ENCODE results near the gene FMNL2.

The FMNL2 gene

DNA sequence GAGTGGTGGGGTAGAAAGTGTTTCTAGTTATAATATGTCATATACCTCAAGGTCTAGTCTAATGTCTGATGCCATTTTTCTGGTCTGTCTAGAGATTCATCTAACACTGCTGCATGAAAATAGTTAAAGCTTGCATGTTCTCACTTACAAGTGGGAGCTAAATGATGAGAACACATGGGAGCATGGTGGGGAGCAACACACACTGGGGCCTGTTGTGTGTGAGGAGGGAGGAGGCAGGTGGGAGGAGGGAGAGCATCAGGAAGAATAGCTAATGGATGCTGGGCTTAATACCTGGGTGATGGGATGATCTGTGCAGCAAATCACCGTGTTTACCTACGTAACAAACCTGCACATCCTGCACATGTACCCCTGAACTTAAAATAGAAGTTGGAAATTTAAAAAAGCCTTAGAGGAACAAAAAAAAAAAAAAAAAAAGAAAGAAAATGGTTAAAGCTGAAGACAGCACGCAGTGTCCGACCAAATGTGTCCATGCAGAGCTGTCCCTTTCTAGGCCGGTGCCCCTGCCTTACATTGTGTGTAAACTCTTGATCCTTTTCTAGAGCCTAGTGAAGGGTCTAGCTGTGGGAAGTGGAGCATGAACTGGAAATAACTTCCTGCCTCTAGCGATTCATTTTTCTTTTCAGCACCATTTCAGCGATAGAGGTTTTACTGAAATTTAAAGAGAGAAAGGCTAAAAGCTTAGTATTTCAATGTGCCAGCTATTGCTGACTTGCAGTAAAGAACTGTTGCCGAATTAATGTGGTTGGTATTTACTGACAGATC lies 94.0 kb downstream of the FMNL2 start:
- peak; percentile 35 for DNase-seq

DNA sequence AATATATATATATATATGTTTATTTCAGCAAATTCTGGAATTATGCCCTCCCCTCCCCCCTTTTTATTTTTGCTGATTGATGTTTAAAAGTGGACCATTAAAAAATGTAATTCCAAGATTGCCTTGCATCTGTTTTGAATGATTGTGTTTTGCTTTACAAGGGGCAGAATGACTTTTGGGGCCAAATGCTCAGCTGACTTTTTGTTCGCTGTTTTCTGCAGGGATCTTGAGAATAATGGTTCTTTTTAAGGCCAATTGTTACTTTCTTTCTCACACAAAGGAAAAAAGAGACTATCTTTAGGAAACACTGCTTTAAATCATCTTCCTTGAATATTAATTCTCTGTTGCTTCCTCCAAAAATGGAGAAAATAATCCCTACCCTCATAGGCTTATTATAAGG lies 95.9 kb downstream of the FMNL2 start:
- no peak for DNase-seq

DNA sequence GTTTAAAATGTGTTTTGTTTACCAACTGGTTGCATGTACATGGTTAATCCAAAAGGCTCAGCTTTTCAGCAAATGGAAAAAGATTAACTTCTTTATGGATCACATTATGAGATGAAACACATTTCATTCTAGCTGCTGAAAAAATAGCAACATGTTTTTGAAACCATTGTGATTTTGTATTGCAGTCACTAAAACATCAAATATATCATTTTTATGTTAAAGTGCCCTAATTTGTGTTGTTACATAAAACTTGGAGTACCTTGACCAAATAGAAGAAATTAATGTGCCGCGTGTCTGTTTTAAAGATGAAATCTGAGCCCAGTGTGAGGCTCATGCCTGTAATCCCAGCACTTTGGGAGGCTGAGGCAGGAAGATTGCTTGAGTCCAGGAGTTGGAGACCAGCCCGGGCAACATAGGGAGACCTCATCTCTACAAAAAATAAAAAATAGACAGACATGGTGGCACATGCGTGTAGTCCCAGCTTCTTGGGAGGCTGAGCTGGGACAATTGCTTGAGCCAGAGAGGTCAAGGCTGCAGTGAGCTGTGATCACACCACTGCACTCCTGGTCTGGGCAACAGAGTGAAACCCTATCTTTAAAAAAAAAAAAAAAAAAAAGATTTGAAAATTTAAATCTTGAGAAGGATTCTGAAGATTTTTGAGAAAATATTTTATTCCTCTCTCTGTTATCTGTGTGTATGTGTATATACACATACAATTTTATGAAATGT lies 96.6 kb downstream of the FMNL2 start:
- DNase-seq: peak; percentile 66

DNA sequence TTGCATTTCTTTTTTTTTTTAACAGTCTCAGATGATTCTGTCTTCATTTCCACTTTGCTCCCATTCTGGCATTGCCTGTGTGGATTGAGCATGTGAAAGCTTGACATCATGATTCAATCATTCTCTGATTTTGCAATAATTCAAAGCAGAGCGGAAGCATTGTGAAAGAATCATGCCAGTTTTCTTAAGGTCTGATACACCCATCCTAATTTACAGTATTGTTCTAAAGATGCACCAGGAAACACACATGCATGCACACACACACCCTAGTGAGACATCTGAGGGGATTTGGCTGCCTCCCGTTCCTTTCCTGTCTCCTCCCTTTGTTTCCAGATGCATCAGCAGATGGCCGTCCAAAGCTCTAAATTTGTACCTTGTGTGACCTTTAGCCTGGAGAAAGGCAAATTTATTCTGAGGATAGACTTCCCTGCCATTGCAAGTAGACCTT lies 97.3 kb downstream of the FMNL2 start:
- peak; percentile 96 for DNase-seq

DNA sequence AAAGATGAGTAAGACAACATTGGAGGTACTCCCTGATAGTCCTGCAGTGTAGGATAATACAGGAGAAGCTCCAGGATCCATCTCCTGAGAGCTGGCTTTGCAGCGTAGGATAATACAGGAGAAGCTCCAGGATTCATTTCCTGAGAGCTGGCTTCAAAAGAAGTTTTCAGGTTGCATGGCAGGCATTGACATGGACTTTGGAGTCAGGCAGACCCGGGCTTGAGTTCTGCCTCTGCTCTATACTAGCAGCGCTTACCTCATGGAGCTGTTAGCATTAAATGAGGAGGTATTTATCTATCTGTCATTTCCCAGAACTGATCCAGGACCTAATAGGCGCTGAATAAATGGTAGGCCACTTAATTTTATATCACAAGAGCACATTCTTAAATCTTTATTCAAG lies 97.8 kb downstream of the FMNL2 start:
- peak; percentile 81 for DNase-seq

DNA sequence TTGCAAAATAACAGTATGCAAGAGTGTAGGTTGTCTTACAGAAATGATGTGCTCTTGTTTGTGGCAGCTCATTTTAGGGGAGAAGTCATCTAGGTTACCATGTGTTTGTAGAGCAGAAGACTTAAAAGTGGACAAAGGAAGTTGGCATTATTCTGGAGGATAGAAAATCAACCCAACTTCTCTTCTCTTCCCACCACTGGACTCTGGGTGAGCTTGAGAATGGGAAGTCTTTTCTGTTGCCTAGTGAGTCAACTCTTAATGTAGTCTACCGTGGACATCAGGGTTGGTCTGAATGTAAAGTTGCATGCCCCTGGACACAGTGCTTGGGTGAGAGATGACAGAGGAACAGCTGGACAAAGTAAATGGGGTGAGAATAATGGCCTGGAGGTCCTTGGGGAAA lies 98.3 kb downstream of the FMNL2 start:
- DNase-seq: no peak

DNA sequence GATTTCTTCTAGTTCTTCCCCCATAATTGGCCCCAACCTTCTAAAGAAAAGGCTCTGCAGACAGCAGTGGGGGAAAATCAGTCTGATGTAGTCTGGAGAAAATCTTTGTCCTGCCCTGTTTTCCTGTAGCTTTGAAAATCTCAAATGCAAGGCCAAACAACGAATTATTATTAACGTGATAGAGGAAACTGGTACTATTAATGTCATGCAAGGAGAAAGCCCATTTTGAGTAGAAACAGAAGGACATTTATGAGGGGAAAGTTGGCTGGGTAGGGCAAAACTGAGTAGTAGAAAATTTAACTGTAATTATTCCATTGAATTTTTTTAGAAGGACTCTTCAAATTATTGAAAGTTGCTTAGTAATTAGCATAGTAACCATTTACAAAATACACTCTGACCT lies 98.8 kb downstream of the FMNL2 start:
- DNase-seq: no peak

DNA sequence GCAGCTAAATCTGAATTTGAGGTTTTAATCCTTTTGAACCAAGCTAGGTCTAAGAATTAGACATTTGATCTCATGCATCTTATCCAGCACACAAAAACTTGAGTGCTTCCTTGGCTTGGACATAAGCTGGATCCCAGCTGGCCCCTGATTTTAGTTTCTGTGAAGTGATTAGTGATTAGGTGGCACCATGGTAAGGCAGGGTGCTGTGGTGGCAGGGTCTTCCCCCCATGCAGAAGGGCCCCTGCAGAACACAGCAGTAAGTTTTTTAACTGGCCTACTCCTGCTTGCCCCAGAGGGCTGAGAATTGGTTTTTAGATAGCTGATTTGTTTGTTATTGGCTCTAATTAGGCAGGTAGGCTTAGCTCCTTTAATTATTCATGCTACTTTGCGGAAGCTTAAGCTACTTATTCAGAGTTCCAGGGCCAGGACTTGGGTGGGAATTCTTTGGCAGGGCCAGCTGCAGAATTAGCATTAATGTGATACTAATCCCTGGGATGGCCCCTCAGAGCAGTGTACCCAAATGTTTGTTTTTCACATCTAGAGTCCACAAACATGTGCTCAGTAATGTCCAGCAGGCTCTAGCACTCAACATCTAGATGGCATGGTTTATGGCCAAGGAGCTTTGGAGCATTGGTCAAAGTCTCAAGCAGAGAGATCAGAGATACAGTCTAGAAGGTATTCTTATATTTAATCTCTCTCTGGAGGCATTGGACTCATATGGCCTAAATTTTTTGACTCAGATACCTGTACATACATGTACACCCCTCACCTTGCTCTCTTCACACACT lies 99.6 kb downstream of the FMNL2 start:
- DNase-seq: peak; percentile 100

DNA sequence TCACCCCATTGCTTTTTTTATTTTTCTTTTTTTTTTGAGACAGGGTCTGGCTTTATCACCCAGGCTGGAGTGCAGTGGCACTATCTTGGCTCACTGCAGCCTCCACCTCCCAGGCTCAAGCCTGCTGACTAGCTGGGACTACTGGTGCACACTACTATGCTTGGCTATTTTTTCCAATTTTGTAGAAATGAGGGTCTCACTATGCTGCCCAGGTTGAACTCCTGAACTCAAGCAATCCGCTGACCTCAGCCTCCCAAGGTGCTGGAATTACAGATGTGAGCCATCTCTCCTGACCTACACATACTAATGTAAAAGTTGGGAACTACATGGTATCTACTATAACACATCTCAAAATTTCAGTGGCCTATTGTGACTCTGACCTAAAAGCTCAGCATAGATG lies 101.2 kb downstream of the FMNL2 start:
- no peak for DNase-seq

DNA sequence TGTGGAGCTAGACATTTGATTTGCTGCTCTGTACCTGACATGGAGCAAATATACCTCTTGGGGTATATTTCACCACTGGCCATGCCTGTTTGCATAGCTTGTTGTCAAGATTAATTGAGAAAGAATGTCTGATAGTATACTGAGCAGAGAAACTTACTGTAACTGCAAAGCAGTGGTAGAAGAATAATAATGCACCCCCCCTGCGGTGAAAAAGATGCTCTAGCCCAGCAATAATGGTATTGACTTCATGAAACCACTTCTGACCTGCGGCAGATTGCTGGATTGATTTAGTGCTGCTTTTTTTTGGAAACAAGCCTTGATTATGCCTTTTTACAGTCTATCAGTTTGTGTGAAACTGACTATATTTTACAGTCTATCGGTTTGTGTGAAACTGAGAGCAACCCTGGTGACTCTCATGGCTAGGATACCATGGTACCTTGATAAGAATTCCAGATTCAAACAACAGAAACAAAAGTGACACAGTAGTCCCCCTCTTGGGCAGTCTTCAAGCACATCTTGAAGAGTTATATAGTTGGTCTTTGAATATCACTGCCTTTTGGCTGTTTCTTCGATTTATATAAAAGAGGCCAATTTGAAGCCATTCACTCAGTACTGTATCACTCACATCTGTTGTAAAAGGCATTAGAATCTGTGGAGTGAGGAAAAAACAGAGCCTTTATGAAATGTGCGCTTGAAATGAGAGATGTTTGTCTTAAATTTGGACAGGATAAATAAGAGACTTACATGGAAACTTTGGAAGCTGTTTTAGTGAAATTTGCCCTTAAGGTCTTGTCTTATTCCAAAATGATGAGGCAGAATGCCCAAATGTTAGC lies 102.5 kb downstream of the FMNL2 start:
- no peak for DNase-seq

DNA sequence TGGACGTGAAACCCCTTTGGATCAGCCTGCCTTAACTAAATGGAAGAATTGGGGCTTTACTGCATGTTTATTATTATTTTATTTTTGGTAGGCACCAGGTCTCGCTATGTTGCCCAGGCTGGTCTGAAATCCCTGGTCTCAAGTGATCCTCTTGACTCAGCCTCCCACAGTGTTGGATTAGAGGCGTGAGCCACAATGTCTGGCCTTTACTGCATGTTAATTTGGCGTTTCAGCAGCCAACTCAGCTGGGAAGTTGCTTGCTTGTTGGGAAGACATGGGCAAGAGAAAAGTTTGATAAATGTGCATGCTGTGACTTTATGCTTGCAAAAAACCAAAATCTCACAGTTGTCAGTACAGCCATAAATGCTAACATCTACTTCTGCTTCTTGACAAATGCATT lies 105.1 kb downstream of the FMNL2 start:
- no peak for DNase-seq

DNA sequence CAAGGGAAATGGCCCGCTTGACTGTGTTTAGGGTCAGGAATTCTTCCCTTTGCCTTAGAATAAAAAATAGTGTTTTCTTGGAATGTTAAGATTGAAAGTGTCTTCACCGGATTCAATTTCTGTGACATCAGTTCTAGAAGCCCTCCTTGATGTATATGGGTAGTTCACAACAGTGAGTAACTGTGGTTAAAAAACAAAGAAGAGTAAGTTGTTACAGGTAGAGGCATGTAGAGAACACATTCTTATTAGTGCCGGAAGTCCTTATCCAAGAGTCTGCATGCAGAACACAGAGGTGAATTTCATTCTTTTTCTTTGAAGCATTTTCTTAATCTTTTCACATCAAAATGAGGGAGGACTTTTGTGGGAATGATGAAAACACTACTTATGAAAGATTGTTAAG lies 105.5 kb downstream of the FMNL2 start:
- DNase-seq: no peak

DNA sequence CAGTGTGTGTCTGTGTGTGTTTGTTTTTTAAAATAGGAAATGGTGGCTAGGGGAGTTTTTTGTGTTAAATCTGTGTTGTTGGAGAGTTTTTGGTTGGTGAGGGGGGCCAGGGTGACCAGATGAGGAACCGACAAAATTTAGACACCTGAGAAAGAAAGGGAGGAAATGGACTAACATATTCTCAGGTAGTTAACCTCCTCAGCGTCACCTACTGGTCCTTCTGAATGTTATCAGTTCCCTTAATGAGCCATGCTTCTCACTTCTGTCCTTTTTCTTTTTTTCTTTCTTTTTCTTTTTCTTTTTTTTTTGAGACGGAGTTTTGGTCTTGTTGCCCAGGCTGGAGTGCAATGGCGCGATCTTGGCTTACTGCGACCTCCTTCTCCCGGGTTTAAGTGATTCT lies 107.0 kb downstream of the FMNL2 start:
- DNase-seq: no peak

DNA sequence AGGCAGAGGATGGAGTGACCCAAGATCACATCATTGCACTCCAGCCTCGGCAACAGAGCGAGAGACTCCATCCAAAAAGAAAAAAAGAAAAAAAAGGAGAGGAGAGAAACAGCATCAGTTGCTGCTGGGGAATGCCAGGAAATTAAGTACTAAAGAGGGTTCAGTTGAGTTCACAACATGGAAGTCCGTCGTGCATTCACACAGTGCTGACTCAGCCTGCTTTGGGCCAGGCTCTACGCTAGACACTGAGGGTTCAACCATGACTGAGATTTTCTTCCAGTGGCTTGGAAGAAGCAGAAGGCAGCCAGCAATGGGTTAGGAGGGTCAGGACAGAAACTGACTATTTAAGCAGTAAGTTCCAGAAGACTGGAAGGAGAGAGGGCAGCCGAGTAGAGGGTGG lies 108.8 kb downstream of the FMNL2 start:
- no peak for DNase-seq

DNA sequence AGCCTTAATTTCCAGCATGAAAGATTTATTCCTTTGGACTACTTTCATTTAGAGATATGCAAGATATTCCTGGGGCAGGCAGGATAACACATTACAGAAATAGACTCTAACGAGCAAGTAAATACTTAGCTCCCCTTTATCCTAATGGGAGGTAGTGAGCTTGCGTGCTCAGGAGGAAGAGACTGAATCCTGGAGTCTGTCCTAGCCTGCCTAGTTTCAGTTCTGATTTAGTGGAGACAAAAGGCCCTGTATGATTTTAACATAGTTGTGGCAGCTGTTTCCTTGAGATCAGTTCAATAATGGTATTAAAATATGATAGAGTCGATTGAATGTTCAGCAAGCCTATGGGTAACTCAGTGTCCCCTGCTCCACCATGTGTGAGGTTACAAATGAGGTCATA lies 109.5 kb downstream of the FMNL2 start:
- no peak for DNase-seq

DNA sequence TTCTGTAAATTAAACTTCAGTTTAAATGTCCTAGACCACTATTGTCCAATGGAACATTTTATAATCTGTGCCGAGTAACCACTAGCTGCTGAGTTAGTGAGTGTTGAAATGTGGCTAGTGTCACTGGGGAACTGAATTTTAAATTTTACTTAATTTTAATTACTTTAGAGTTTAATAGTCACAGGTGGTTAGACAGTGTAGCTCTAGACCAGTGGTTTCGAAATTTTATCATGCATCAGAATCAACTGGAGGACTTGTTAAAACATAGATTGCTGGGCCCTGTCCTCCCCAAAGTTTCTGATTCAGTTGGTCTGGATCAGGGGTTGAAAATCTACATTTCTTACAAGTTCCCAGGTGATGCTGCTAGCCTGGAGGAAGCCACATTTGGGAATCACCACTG lies 110.4 kb downstream of the FMNL2 start:
- no peak for DNase-seq

DNA sequence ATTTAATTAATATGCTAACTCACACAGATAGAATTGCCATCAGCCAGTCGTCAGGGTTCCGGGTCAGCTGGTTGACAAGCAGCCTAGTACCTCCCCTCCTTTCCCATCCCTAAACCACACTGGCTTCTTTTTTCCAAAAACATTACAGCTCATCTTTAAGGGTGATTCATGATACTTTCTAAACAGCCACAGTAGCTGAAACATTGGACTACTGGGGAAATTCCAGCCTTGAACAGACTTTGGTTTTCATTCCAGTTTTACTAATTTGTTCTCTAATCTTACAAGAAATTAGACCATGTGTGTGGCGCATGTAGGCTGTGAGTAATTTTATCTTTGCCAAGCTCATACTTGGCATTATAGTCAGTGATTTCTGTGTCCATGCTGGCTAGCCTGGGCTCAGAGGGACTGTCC lies 110.8 kb downstream of the FMNL2 start:
- no peak for DNase-seq

DNA sequence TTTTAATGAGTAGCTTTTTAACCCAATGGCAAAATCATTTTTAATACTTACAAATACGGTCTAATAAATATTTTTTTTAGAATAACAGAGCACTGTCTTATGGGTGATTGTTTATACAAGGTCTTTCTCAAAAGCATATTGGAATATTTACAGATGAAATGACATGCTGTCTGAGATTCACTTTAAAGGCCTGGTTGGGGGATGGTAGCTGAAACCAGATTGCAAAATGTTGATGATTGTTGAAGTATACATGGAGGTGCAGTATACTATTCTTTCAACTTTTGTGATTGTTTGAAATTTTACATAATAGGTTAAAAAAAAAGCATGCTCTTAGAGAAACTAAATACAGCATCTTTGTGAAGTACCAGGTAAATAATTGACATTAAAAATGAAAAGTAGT lies 111.2 kb downstream of the FMNL2 start:
- no peak for DNase-seq

DNA sequence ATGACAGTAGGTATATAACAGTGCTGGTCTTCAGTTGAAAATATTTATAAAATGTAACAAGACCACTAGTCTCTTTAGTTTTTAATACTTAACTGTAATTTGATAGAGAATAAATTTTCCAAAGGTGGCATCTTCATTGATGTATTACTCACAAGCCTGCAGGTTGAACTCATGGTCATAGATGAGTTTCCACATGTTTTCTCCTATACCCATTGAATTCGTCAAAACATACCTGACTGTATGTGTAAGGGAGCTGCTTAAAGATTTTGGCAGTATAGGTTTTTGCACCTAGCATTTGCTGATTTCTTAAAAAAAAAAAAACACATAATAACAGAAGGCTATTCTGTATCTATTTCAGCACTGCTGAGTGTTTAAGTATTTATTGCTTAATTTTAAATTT lies 112.9 kb downstream of the FMNL2 start:
- DNase-seq: no peak

DNA sequence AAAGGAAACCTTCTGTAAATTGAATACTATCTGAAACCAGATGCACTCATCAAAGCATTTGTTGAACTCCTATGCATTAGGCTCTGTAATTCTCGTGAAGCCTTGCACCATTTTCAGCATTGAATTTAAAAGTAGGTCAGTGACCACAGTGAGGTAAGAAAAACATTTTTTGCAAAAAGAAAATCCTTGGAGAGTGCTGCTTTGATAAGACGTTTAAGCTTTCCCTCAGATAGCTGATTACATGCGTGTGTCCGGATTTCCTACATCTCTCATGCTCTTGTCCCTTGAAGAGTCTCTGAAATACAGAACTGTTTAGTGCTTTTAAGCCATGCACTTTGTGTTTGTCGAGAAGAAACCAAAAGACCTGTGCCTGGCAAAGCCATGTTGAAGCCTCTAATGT lies 113.6 kb downstream of the FMNL2 start:
- no peak for DNase-seq

DNA sequence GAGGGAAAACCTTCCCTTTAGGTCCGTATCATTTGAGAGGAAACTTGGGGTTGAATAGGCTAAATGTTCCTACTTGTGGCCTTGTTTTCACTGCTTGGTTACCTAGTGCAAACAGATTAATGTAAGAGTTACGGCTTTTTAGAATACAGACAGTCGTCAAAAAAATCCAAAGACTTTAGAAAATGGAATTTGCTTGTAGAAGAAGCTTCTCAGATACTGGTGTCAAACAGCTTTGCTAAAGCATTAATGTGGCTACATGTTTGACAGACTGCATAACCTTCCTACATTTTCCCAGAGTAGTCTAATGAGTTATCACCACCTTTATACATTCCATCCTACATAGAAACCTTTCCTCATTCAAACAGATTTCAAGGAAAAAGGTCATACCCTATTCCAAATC lies 114.6 kb downstream of the FMNL2 start:
- no peak for DNase-seq

DNA sequence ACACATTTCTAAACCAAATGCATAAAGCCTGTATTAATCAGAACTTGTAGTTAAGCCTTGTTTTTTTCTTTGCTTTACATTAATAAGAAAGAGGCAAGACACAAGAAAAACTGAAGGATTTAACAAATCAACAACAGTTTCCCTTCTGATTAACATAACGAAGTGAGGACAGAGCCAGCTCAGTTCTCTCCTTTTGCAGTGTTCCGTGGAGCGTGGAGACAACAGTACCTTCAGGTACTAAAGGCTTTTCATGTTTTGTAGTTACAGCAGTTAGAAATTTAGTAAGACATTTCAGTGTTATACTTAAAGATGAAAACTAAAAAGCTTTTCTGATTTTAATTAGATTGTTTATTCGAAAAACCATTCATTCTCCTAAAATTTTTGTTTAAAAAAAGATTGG lies 115.2 kb downstream of the FMNL2 start:
- DNase-seq: no peak

Data from NCI-H82 (cell line).